C4-2B (cell line): ENCODE measurements around the gene LRCOL1.

ENCODE experiments used
- H3K27ac ChIP-seq: fragments of 450-650 bp; 2 replicates; pipeline ENCODE4 v1.5.1; 2017
- CTCF ChIP-seq: fragments of 450-650 bp; conservative IDR thresholded peaks from 2 replicates; pipeline ENCODE4 v1.5.1; 2017; ENCODE audit warnings: mild to moderate bottlenecking
- ZFX ChIP-seq: fragments of 450-650 bp; IDR thresholded peaks from 2 replicates; pipeline ENCODE4 v1.6.1; 2017

Gene LRCOL1

GRCh38 chr12:132562489-132563021 is 47.8 kb downstream of the LRCOL1 start:
- no peak overlapping the region for H3K27ac ChIP-seq
- TF ChIP-seq ZFX (no peak), CTCF (no peak)

- no peak for TF ChIP-seq ZFX
- TF ChIP-seq CTCF, result peak; percentile 77
- H3K27ac ChIP-seq, result peak overlapping the region; percentile 98
These were observed 48.8 kb downstream of the LRCOL1 start for GRCh38 chr12:132561427-132562156.

- peak; percentile 93 for TF ChIP-seq CTCF
- no peak for TF ChIP-seq ZFX
- H3K27ac ChIP-seq, result peak overlapping the region; percentile 98
These were observed 49.6 kb downstream of the LRCOL1 start for GRCh38 chr12:132560614-132561426.

GRCh38 chr12:132560364-132560613 is 50.1 kb downstream of the LRCOL1 start:
- TF ChIP-seq ZFX (0 out of 2 replicates have a peak, but pooled peaks have one; percentile 26), CTCF (no peak)

GRCh38 chr12:132559652-132560363 is 50.6 kb downstream of the LRCOL1 start:
- TF ChIP-seq CTCF (no peak), ZFX (peak; percentile 30; the same call in 1 of the 2 replicates)
- peak overlapping the region; percentile 98 for H3K27ac ChIP-seq

More at GRCh38 chr12:132560364-132560613, 50.1 kb downstream of the LRCOL1 start:
- peak overlapping the region; percentile 98 for H3K27ac ChIP-seq

GRCh38 chr12:132558861-132559623 is 51.3 kb downstream of the LRCOL1 start:
- TF ChIP-seq CTCF (no peak), ZFX (no peak)
- peak overlapping the region; percentile 98 for H3K27ac ChIP-seq
